Measurements from ENCODE around the gene ZC3H8.

Gene ZC3H8

DNA sequence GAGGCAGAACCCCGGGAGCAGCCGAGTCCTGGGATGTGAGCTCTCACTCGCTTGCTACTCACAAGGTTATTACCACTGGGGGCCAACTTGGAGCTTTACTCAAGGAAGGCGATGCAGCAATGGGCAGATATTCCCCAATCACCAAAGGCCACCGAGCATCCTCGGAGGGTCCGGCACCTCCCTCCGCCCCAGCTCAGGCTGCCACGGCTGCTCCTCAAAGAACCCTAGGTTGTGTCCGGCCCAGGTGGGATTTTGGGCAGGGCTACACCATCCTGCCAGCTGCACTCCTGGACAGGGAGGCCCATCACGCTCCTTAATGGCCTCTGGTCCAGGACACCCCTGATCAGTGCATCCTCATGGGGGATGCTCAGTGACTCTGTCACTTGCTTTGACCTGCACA is 91.9 kb downstream of the ZC3H8 start:
- DNase-seq, result no peak

DNA sequence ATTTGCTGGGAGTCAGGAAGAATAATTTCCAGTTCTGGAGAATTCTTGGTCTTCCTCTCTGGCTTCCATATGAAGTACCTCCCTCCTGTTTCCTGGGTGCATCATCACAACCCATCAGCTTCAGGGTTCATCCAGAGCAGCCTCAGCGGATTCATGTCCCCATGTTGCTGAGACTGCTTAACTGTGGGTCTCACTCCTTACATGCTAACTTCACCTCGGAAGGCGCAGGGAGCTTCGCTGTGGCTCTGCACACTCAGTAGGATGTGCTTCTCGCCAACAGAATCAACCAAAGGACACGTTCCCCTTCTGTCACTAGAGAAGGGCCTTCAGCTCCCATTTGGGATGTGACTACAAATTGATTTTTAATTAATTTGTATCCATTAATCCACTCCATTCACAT is 92.5 kb downstream of the ZC3H8 start:
- no peak for DNase-seq
